Choroid plexus epithelial cell (primary cell): ENCODE results near the gene SEC61B.

Experiments
- DNase-seq: peaks from one replicate; pipeline ENCODE4 v3.0.0-alpha.2; 2010; ENCODE audit warnings: low read depth
- H3K4me3 ChIP-seq: 2 replicates; pipeline ENCODE4 v1.5.1; 2011; ENCODE audit warnings: low read depth, mild to moderate bottlenecking, control low read depth, low read length, moderate library complexity
- TF ChIP-seq, protein P1 (sequence below): conservative IDR thresholded peaks from 2 replicates; pipeline ENCODE4 v1.5.1; 2011; ENCODE audit warnings: low read depth, mild to moderate bottlenecking, control low read depth, inconsistent platforms, low read length, moderate library complexity

Gene SEC61B

DNA sequence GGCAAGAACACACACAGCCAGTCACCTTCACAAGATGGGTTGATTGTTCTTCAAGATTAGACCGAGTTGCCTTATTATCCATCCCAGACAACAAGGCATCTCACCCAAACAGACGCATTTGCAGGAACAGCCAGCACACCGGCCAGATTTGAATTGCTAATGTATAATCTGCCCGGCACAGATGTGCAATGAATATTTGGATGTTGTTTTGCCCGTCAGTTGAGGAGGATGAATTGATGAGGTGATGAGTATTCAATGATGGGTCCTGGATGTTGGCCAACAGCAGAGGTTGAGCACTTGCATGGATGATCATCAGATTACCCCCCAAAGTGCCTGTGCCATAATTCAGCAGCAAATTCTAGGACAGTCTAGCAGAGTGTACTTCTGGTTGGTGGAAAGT is 20.5 kb upstream of the SEC61B start:
- TF ChIP-seq, protein P1, sequence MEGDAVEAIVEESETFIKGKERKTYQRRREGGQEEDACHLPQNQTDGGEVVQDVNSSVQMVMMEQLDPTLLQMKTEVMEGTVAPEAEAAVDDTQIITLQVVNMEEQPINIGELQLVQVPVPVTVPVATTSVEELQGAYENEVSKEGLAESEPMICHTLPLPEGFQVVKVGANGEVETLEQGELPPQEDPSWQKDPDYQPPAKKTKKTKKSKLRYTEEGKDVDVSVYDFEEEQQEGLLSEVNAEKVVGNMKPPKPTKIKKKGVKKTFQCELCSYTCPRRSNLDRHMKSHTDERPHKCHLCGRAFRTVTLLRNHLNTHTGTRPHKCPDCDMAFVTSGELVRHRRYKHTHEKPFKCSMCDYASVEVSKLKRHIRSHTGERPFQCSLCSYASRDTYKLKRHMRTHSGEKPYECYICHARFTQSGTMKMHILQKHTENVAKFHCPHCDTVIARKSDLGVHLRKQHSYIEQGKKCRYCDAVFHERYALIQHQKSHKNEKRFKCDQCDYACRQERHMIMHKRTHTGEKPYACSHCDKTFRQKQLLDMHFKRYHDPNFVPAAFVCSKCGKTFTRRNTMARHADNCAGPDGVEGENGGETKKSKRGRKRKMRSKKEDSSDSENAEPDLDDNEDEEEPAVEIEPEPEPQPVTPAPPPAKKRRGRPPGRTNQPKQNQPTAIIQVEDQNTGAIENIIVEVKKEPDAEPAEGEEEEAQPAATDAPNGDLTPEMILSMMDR: no peak
- DNase-seq: no peak
- no peak overlapping the region for H3K4me3 ChIP-seq

DNA sequence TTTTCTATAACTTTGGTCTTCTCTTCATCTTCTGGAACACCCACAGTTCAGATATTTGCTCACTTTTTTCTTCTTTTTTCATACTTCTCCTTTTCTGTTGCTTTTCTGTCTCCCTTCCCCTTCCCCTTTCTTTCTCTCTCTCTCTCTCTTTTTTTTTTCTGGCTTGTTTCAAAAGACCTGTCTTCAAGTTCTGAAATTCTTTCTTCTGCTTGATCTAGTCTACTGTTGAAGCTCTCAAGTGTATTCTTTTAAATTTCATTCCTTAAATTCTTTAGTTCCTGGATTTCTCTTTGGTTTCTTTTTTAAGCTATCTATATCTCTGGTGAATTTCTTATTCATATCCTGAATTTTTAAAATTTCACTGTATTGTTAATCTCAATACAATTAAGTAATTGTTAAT is 11.5 kb upstream of the SEC61B start:
- no peak overlapping the region for H3K4me3 ChIP-seq
- no peak for DNase-seq
- TF ChIP-seq, protein P1: no peak

DNA sequence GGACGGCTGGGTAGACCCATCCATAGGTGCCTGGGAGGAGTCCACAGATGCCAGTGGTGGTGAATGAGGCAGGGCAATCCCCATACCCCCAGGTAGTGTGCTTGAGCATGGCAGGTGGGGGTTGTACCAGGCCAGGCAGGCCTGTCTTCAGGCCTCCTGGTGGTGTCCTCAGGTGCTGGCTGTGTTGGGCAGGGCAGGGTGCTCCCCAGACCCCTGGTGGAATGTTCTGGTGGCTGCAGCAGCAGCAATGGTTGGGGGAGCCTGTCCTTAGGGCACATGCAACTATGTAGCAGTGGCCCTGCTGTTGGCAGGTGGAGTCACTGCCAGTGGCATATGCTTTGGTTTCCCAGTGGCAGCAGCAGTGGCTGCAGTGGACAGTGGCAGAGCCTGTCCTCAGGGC is 10.3 kb upstream of the SEC61B start:
- TF ChIP-seq, protein P1: no peak
- DNase-seq: no peak
- H3K4me3 ChIP-seq: no peak overlapping the region

DNA sequence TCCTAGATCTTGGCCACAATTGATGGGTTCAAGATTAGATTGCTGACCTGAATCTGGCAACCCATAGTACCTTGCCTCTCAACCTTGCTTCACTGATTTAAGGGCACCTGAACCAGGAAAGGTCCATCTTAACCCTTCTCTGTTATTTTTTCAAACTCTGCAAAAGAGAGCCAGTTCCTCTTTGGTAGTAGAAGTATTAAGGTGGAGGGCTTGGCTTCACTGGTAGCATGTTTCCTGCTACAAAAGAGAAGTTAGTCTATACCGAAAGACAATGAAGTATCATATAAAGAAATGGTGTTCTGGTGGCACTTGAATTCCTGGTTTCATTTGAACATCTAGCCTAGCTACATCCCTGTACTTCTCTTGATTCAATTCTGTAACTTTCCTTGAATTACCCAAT is 8.9 kb upstream of the SEC61B start:
- TF ChIP-seq, protein P1: no peak
- no peak for DNase-seq
- no peak overlapping the region for H3K4me3 ChIP-seq

DNA sequence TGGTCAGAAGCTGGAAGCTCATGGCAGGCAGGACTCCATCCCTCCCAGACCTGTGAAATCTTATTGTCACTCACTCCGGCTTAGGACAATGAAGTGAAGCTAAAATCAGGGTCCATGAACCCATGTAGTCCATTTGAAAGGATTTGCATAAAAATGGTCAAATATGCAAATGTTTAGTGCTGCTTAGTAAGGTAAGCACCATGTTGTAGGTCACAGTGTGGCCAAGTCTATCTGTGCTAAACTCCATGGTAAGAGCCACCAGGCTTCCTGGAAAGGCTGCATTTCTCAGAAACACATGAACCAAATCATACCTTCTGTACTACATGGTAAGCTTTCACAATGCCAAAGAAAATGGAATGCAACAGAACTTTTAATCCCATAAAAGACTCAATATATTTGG is 6.0 kb upstream of the SEC61B start:
- TF ChIP-seq, protein P1: no peak
- H3K4me3 ChIP-seq: no peak overlapping the region

DNA sequence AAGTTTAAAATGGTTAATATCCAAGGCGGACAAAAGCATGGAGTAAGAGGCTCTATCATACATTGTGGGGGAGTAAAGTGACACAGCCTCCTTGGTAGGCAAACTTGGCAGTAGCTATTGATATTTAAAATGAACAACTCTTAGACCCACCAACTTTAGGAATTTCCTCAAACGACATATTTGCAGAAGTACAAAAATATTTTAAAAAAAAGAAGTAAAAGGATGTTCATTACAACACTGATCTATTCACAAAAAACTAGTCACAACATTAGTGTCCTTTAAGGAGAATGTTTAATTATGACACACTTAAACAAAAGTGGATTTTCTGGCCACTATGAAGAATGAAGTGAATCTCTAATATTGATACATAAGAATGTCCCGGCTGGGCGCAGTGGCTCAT is 2.1 kb upstream of the SEC61B start:
- DNase-seq: no peak
- TF ChIP-seq, protein P1: no peak
- H3K4me3 ChIP-seq: no peak overlapping the region

More for the DNA sequence above, 6.0 kb upstream of the SEC61B start:
- DNase-seq: no peak

DNA sequence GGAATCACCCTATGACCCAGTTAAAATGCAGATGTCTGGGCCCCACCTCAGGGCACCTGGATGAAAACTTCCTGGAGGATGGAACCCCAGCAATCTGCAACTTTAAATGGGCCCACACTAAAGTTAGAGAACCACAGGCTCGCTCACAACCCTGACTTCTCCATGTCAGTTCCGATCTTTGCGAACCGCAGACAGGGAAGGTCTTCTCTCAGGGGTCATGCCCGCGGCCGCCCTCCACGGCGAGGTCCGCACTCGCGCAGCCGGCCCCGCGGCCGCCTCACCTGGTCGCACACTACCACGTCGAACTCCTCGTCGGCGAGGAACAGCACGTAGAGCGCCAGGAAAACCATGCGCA is 839 bp upstream of the SEC61B start:
- peak overlapping the region; percentile 100 for H3K4me3 ChIP-seq
- TF ChIP-seq, protein P1: no peak
- DNase-seq: no peak
